ENCODE data around the gene CILP. TPM values are rescaled to one million over a fixed set of nuclear protein-coding genes. Genes with fewer than 3 reads are reported as not detected.

Gene CILP
- total RNA-seq, 1 experiment from 2014 or later = 0.04 TPM

GRCh38 chr15:65184305-65184867, 26.9 kb downstream of the CILP start:
- WGBS (ENCODE audit: extremely low coverage, insufficient read length, low lambda C conversion rate) = no CpG with 5 or more reads among the region's 33 CpGs
- no peak overlapping the region for H3T11ph ChIP-seq (ENCODE audit: low read length)
- no peaks in the 10 kb centered on the region; a peak in 1 of 5 replicates for H3K9me3 Mint-ChIP-seq

More at GRCh38 chr15:65184305-65184867, 26.9 kb downstream of the CILP start:
- H3K79me1 ChIP-seq (ENCODE audit: insufficient read depth, low read depth, low read length, poor library complexity, severe bottlenecking) = no peaks in the 10 kb centered on the region
- peak overlapping the region; percentile 74 for H3K9ac ChIP-seq (ENCODE audit: extremely low read depth, insufficient read length, low read length)
- no peak overlapping the region for H2AFZ ChIP-seq (ENCODE audit: low read length)
- peaks cover 6% of the 10 kb centered on the region; the same call in 1 of the 2 replicates for H3K79me2 ChIP-seq (ENCODE audit: insufficient read depth, low read length)
- no peak overlapping the region for H4K5ac ChIP-seq (ENCODE audit: insufficient read length, low read depth, low read length)
- H3K4me1 Mint-ChIP-seq = peaks cover 15 to 19% of the 10 kb centered on the region in 2 experiments
- no peak overlapping the region for H2BK120ac ChIP-seq (ENCODE audit: low read depth, low read length, poor library complexity, severe bottlenecking)
- H3K9me3 ChIP-seq (ENCODE audit: control insufficient read depth, low read depth, low read length) = no peaks in the 10 kb centered on the region
- H3K27ac Mint-ChIP-seq = peak overlapping the region; percentile 72 to 96 (median 96); a peak in 6 of 7 replicates
- no peak overlapping the region for H3K27ac ChIP-seq (ENCODE audit: insufficient read length, low read depth, low read length)
- H3K27me3 Mint-ChIP-seq (ENCODE audit: low read depth) = no peaks in the 10 kb centered on the region
- no peak overlapping the region; the same call in none of the 2 replicates for H3K14ac ChIP-seq (ENCODE audit: insufficient read depth, low read length)
- H3K4me3 Mint-ChIP-seq = peak overlapping the region; percentile 92 to 98
- no peak overlapping the region for H2BK15ac ChIP-seq (ENCODE audit: low read depth, low read length)
- peaks cover 5 to 14% (median 10%) of the 10 kb centered on the region in 3 experiments; a peak in 6 of 7 replicates for H3K36me3 Mint-ChIP-seq (ENCODE audit: insufficient read depth in 1 of 3, low read depth in 3 of 3)
- no peak overlapping the region for H2BK12ac ChIP-seq (ENCODE audit: insufficient read length, low read depth, low read length)
- H4K91ac ChIP-seq (ENCODE audit: insufficient read length, low read depth, low read length) = no peak overlapping the region
- no peak overlapping the region for H3K23ac ChIP-seq (ENCODE audit: insufficient read length, low read depth, low read length)
- no peaks in the 10 kb centered on the region for H4K20me1 ChIP-seq (ENCODE audit: control insufficient read depth, insufficient read depth, insufficient read length)
- no peaks in the 10 kb centered on the region for H3K27me3 ChIP-seq (ENCODE audit: insufficient read depth, low read length)
- H2BK20ac ChIP-seq (ENCODE audit: low read depth, low read length, poor library complexity, severe bottlenecking) = no peak overlapping the region
- no peak overlapping the region for H3K56ac ChIP-seq (ENCODE audit: insufficient read length, low read depth, low read length)
- H3K4me2 ChIP-seq (ENCODE audit: insufficient read depth, insufficient read length, low read length) = peak overlapping the region; percentile 61
- H2BK5ac ChIP-seq (ENCODE audit: insufficient read length, low read length) = no peak overlapping the region
- DNase-seq = peak; percentile 65
- H3K23me2 ChIP-seq (ENCODE audit: insufficient read length, low read depth, low read length, poor library complexity, severe bottlenecking) = peaks cover 5% of the 10 kb centered on the region
- no peak for TF ChIP-seq CTCF (conservative IDR thresholded peaks at IDR 0.05)
- H3K4ac ChIP-seq (ENCODE audit: low read depth, low read length) = no peak overlapping the region
- no peak overlapping the region for H2AK5ac ChIP-seq (ENCODE audit: insufficient read length, low read length)
- no peak overlapping the region for H4K8ac ChIP-seq (replicated peaks; ENCODE audit: insufficient read length, low read depth, low read length)
- no peaks in the 10 kb centered on the region for H3K4me1 ChIP-seq (ENCODE audit: insufficient read depth, low read length)
- no peak overlapping the region for H3K18ac ChIP-seq (ENCODE audit: insufficient read length, low read depth, low read length)

Measured in H9 (cell line).